ENCODE measurements around the gene ZNF554. TPM values are rescaled to one million over a fixed set of nuclear protein-coding genes. Genes with fewer than 3 reads are reported as not detected.

ZNF554 gene
- total and polyA plus RNA-seq, 2 experiments from 2014 or later, result 2.0 to 7.5 TPM

GRCh38 chr19:2840794-2841791, 21.4 kb downstream of the ZNF554 start, which contains the start of gene ZNF555:
Gene ZNF555 (plus strand): TSS chr19:2841475. CDS start chr19:2841573, 98 bp downstream.
- Histone ChIP-seq H3K4me3 (peak within 1 kb of the TSS; percentile 66), H4K20me1 (replicated peaks; ENCODE audit: insufficient read depth) (peaks cover 4% of the 10 kb centered on the region), H3K4me1 (ENCODE audit: insufficient read depth) (peaks cover 6% of the 10 kb centered on the region; the same call in 1 of the 2 replicates), H3K27ac (ENCODE audit: low read depth) (peak within 1 kb of the TSS; percentile 86; the same call in 1 of the 2 replicates), H3K79me2 (replicated peaks; ENCODE audit: insufficient read depth) (peaks cover 24% of the 10 kb centered on the region), H3K27me3 (ENCODE audit: insufficient read depth) (peaks cover 8% of the 10 kb centered on the region; the same call in 1 of the 2 replicates), H2AFZ (peak within 1 kb of the TSS; percentile 24), H3K9me2 (ENCODE audit: insufficient read depth) (no peaks in the 10 kb centered on the region), H3F3A (replicated peaks; ENCODE audit: low read depth) (no peaks in the 10 kb centered on the region), H3K4me2 (peak within 1 kb of the TSS; percentile 89), H3K36me3 (ENCODE audit: insufficient read depth) (no peaks in the 10 kb centered on the region)
- DNase-seq (ENCODE audit: low spot score) (peak; percentile 100), ATAC-seq (peak; percentile 98)
- Mint-ChIP-seq H3K27me3 (ENCODE audit: insufficient read depth, low read depth, poor library complexity) (peaks cover 20% of the 10 kb centered on the region), H3K4me1 (peaks cover 5% of the 10 kb centered on the region), H3K9me3 (peaks cover 55% of the 10 kb centered on the region), H3K27ac (no peak within 1 kb of the TSS; the same call in 1 of the 2 replicates), H3K4me3 (peak within 1 kb of the TSS; percentile 82), H3K36me3 (ENCODE audit: low read depth) (peaks cover 48% of the 10 kb centered on the region)
- TF ChIP-seq NANOG (IDR thresholded peaks at IDR 0.05; ENCODE audit: borderline replicate concordance) (no peak), REST (IDR thresholded peaks at IDR 0.05; ENCODE audit: unreplicated experiment) (no peak), CTCF (conservative IDR thresholded peaks at IDR 0.05; ENCODE audit: low read depth in 2 of 2) (0 out of 4 replicates have a peak, but pooled peaks of 1 of the 2 experiments have one; percentile 23), ZNF114 (CRISPR knock-in tag; IDR thresholded peaks at IDR 0.05) (peak; percentile 58; the same call in 1 of the 2 replicates), POLR2AphosphoS5 (IDR thresholded peaks at IDR 0.05; ENCODE audit: low read depth) (peak; percentile 68), CREB1 (CRISPR knock-in tag; IDR thresholded peaks at IDR 0.05; ENCODE audit: low read depth) (peak; percentile 97)

Measured in GM23338 (cell line).